ENCODE measurements around the gene TXNL1. TPM values are rescaled to one million over a fixed set of nuclear protein-coding genes. Genes with fewer than 3 reads are reported as not detected.
"Not testable (repeated sequence)": the region's sequence is repeated elsewhere in the genome, so short reads cannot be mapped to it uniquely, and the experiment has no call there.

Gene TXNL1
- total RNA-seq, 1 experiment from 2014 or later: 52.8 TPM

DNA sequence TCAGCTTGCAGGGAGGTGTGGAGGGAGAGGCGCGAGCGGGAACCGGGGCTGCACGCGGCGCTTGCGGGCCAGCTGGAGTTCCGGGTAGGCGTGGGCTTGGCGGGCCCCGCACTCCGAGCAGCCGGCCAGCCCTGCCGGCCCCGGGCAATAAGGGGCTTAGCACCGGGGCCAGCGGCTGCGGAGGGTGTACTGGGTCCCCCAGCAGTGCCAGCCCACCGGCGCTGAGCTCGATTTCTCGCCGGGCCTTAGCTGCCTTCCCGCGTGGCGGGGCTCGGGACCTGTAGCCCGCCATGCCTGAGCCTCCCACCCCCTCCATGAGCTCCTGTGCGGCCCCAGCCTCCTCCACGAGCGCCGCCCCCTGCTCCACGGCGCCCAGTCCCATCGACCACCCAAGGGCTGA, 66.1 kb downstream of the TXNL1 start:
- not testable (repeated sequence) for H3K4me2 ChIP-seq (ENCODE audit: low read depth, low read length, poor library complexity, severe bottlenecking); H3K9me2 ChIP-seq (replicated peaks; ENCODE audit: insufficient read depth, low read length); H3K27me3 ChIP-seq (ENCODE audit: low read length); H3K4me3 ChIP-seq (ENCODE audit: low read length); H3K36me3 ChIP-seq (ENCODE audit: insufficient read depth, low read length); DNase-seq; H3K9ac ChIP-seq (ENCODE audit: low read length); H3K79me2 ChIP-seq (ENCODE audit: low read length); H3K4me1 ChIP-seq (ENCODE audit: low read length); H4K20me1 ChIP-seq (ENCODE audit: insufficient read depth, low read depth, low read length); H2AFZ ChIP-seq (ENCODE audit: low read length); H3K9me3 ChIP-seq (ENCODE audit: low read length); H3K27ac ChIP-seq (ENCODE audit: low read length)

DNA sequence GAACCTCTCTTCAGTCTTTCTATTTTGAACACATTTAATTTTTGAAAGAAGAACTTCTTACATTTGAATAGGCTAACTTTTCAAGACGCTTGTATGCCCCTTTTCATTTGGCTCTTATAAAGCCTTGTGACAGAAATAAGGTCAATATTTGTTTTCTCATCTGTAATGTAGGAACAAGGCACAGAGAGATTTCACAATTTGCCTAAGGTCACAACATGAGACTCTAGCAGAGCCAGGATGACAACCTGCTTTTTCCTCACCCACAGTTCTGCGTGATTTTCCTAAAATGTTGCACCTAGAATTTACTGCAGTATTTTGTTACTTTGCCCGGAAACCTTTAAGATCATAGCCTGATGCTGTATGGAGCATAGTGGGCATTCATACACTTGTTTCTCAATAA, 67.4 kb downstream of the TXNL1 start:
- H4K20me1 ChIP-seq (ENCODE audit: insufficient read depth, low read depth, low read length): no peaks in the 10 kb centered on the region
- no peak overlapping the region for H3K27ac ChIP-seq (ENCODE audit: low read length)
- no peaks in the 10 kb centered on the region for H3K36me3 ChIP-seq (ENCODE audit: insufficient read depth, low read length)
- DNase-seq: no peak
- H3K4me3 ChIP-seq (ENCODE audit: low read length): no peak overlapping the region
- H3K4me1 ChIP-seq (ENCODE audit: low read length): peaks cover 15% of the 10 kb centered on the region
- no peak overlapping the region for H3K4me2 ChIP-seq (ENCODE audit: low read depth, low read length, poor library complexity, severe bottlenecking)
- H3K27me3 ChIP-seq (ENCODE audit: low read length): no peaks in the 10 kb centered on the region
- H3K9ac ChIP-seq (ENCODE audit: low read length): no peak overlapping the region
- no peaks in the 10 kb centered on the region for H3K79me2 ChIP-seq (ENCODE audit: low read length)
- H3K9me2 ChIP-seq (replicated peaks; ENCODE audit: insufficient read depth, low read length): no peaks in the 10 kb centered on the region
- H3K9me3 ChIP-seq (ENCODE audit: low read length): no peaks in the 10 kb centered on the region
- H2AFZ ChIP-seq (ENCODE audit: low read length): no peak overlapping the region

DNA sequence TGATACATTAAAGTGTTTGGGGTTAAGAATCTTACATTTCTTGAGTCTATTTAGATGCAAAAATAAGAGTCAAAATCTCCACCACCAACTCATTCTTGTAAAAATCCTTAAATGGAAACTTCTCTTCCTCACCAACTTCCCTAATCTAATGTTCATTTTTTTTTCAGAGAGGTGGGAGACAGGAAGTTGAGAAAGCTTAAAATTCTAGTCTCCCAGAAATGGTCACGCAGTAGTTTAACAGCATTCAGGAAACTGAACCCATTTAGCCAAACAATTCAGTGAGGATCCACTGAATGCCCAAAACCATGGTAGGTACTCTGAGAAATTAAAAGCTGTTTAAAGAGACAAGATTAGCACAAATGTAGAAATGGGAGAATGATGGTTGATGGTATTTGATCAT, 69.0 kb downstream of the TXNL1 start:
- no peaks in the 10 kb centered on the region for H3K79me2 ChIP-seq (ENCODE audit: low read length)
- H3K9me3 ChIP-seq (ENCODE audit: low read length): no peaks in the 10 kb centered on the region
- H3K9me2 ChIP-seq (replicated peaks; ENCODE audit: insufficient read depth, low read length): no peaks in the 10 kb centered on the region
- no peak overlapping the region for H3K27ac ChIP-seq (ENCODE audit: low read length)
- no peak overlapping the region for H3K4me3 ChIP-seq (ENCODE audit: low read length)
- H3K9ac ChIP-seq (ENCODE audit: low read length): no peak overlapping the region
- peaks cover 15% of the 10 kb centered on the region for H3K4me1 ChIP-seq (ENCODE audit: low read length)
- no peak for DNase-seq
- H3K27me3 ChIP-seq (ENCODE audit: low read length): no peaks in the 10 kb centered on the region
- no peak overlapping the region for H2AFZ ChIP-seq (ENCODE audit: low read length)
- H4K20me1 ChIP-seq (ENCODE audit: insufficient read depth, low read depth, low read length): no peaks in the 10 kb centered on the region
- H3K36me3 ChIP-seq (ENCODE audit: insufficient read depth, low read length): no peaks in the 10 kb centered on the region
- no peak overlapping the region for H3K4me2 ChIP-seq (ENCODE audit: low read depth, low read length, poor library complexity, severe bottlenecking)

DNA sequence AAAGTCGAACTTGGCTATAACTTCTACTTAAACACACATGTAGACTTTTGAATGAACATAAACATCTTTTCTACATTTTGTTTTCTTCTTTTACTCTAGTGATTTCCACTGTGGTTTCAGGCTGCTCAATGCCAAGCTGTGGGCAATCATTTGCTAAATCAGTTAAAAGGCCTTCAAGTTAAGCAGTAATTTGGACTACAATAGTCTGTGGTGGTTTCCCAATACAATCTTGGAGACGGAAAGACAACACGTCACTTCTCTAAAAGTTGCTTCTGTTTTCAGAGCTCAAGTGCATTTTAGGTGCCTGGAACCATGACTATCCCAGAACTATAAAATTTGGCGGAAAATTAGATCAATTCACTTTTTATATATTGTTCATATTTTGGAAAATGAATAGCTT, 69.4 kb downstream of the TXNL1 start:
- H3K9ac ChIP-seq (ENCODE audit: low read length): no peak overlapping the region
- no peak overlapping the region for H2AFZ ChIP-seq (ENCODE audit: low read length)
- no peak overlapping the region for H3K27ac ChIP-seq (ENCODE audit: low read length)
- H3K4me2 ChIP-seq (ENCODE audit: low read depth, low read length, poor library complexity, severe bottlenecking): no peak overlapping the region
- no peaks in the 10 kb centered on the region for H3K27me3 ChIP-seq (ENCODE audit: low read length)
- DNase-seq: no peak
- peaks cover 16% of the 10 kb centered on the region for H3K4me1 ChIP-seq (ENCODE audit: low read length)
- no peaks in the 10 kb centered on the region for H3K79me2 ChIP-seq (ENCODE audit: low read length)
- H3K36me3 ChIP-seq (ENCODE audit: insufficient read depth, low read length): no peaks in the 10 kb centered on the region
- no peak overlapping the region for H3K4me3 ChIP-seq (ENCODE audit: low read length)
- H3K9me2 ChIP-seq (replicated peaks; ENCODE audit: insufficient read depth, low read length): no peaks in the 10 kb centered on the region
- no peaks in the 10 kb centered on the region for H4K20me1 ChIP-seq (ENCODE audit: insufficient read depth, low read depth, low read length)
- H3K9me3 ChIP-seq (ENCODE audit: low read length): no peaks in the 10 kb centered on the region

DNA sequence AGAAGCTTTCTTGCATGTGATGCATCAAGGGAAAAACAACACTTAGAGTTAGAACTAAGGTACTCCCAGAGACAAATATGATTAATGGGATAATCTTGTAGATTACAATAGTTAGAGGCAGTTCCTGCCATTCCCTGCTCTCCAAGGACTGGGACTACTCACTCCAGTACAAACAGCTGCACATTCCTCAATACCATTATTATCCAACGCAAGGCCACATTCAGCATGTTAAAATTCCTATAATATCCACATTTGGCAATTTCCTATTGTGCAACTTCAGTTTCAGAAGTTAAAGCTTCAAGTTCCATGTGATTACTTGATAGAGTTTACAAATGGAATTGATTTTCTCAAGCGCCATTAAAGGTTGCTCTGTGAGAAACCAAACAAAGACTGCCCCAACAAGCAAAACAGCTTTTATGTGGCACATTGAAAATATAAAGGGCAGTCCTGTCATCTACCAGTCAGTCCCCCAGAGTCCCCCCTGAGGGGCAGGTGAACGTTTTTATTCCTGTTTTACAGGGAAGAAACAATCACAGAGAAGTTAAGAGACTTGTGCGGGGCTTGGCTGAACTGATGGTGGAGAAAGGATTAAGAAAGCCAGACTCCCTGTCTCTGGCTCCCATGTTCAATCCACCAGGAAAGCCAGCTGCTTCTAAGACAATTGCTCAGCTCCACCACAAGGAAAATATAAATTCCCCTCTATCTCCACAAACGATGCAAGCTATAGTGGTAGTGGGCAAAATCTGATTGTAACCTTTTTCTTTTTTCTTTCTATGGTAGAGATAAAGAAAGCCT, 72.6 kb downstream of the TXNL1 start:
- no peak overlapping the region for H2AFZ ChIP-seq (ENCODE audit: low read length)
- no peak for DNase-seq
- H3K9me2 ChIP-seq (replicated peaks; ENCODE audit: insufficient read depth, low read length): no peaks in the 10 kb centered on the region
- H3K27ac ChIP-seq (ENCODE audit: low read length): no peak overlapping the region
- H3K4me3 ChIP-seq (ENCODE audit: low read length): no peak overlapping the region
- H3K79me2 ChIP-seq (ENCODE audit: low read length): no peaks in the 10 kb centered on the region
- no peaks in the 10 kb centered on the region for H3K36me3 ChIP-seq (ENCODE audit: insufficient read depth, low read length)
- no peaks in the 10 kb centered on the region for H4K20me1 ChIP-seq (ENCODE audit: insufficient read depth, low read depth, low read length)
- H3K27me3 ChIP-seq (ENCODE audit: low read length): no peaks in the 10 kb centered on the region
- peaks cover 49% of the 10 kb centered on the region for H3K4me1 ChIP-seq (ENCODE audit: low read length)
- no peak overlapping the region for H3K9ac ChIP-seq (ENCODE audit: low read length)
- no peak overlapping the region for H3K4me2 ChIP-seq (ENCODE audit: low read depth, low read length, poor library complexity, severe bottlenecking)
- H3K9me3 ChIP-seq (ENCODE audit: low read length): no peaks in the 10 kb centered on the region

DNA sequence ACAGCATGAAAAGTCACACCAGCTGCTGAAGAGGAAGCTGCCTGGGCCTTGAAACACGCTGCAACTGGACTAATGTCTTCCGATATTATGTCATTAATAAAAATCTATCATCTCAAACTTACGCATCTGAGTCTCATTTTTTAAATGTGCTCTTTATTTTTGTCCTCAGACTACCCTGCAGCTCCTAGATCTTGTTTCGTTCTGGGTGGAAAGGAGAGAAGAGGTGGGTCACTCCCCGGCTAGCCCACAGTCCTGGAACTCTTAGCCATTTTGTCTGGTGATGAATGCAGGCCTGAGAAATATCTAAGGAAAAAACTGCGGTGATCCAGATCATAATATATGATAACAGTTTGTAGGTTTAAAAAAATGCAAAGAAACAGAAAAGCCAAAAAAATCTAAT, 73.3 kb downstream of the TXNL1 start:
- Histone ChIP-seq H3K4me1 (ENCODE audit: low read length) (peaks cover 51% of the 10 kb centered on the region), H3K9ac (ENCODE audit: low read length) (no peak overlapping the region), H3K4me2 (ENCODE audit: low read depth, low read length, poor library complexity, severe bottlenecking) (no peak overlapping the region), H3K4me3 (ENCODE audit: low read length) (no peak overlapping the region), H4K20me1 (ENCODE audit: insufficient read depth, low read depth, low read length) (no peaks in the 10 kb centered on the region), H3K9me3 (ENCODE audit: low read length) (no peaks in the 10 kb centered on the region), H3K27me3 (ENCODE audit: low read length) (no peaks in the 10 kb centered on the region), H3K27ac (ENCODE audit: low read length) (no peak overlapping the region), H3K36me3 (ENCODE audit: insufficient read depth, low read length) (no peaks in the 10 kb centered on the region), H3K9me2 (replicated peaks; ENCODE audit: insufficient read depth, low read length) (no peaks in the 10 kb centered on the region), H2AFZ (ENCODE audit: low read length) (no peak overlapping the region), H3K79me2 (ENCODE audit: low read length) (no peaks in the 10 kb centered on the region)
- no peak for DNase-seq

DNA sequence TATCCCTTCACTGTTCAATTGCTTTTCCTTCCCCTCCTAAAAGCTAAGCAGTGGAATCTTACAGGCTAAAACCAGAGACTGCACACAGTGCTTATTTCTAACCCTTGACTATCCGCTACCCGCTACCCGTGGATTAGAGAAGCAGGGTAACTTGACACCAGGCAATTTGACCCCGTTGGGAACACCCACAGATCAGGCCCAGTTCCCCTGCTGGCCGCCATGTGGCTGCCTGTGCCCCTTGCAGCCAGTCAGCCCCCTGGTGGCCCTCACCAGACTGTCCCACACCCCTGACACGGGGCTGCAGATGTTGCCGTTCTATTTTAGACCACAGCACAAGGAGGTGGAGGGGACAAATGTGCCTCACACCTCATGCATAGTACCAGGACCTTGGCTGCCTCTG, 74.8 kb downstream of the TXNL1 start:
- Histone ChIP-seq H4K20me1 (ENCODE audit: insufficient read depth, low read depth, low read length) (no peaks in the 10 kb centered on the region), H3K27ac (ENCODE audit: low read length) (no peak overlapping the region), H3K79me2 (ENCODE audit: low read length) (no peaks in the 10 kb centered on the region), H3K36me3 (ENCODE audit: insufficient read depth, low read length) (no peaks in the 10 kb centered on the region), H3K9me3 (ENCODE audit: low read length) (no peaks in the 10 kb centered on the region), H3K4me2 (ENCODE audit: low read depth, low read length, poor library complexity, severe bottlenecking) (peak overlapping the region; percentile 50), H3K27me3 (ENCODE audit: low read length) (no peaks in the 10 kb centered on the region), H3K9ac (ENCODE audit: low read length) (no peak overlapping the region), H3K4me3 (ENCODE audit: low read length) (no peak overlapping the region), H3K9me2 (replicated peaks; ENCODE audit: insufficient read depth, low read length) (no peaks in the 10 kb centered on the region), H3K4me1 (ENCODE audit: low read length) (peaks cover 51% of the 10 kb centered on the region), H2AFZ (ENCODE audit: low read length) (peak overlapping the region; percentile 69; the same call in 1 of the 2 replicates)
- peak; percentile 86 for DNase-seq

DNA sequence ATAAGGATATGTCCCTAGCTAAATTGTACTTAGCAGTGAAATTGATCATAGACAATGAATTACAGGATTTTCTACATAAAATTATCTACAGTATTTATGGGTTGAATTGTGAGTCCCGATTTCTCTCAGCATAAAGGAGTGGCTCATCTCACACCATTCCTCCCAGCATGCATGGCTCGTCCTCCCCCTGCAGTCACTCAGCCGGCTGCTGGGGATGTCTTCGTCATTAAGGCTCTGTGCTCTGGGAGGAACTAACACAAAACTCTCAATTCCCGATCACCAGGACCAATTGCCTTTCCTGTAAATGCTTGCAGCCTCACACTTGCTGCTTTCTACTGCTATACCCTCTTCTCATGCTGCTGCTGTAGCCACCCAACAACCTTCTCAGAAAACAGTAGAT, 75.9 kb downstream of the TXNL1 start:
- no peak for DNase-seq

More for the DNA sequence above, 75.9 kb downstream of the TXNL1 start:
- H4K20me1 ChIP-seq (ENCODE audit: insufficient read depth, low read depth, low read length): no peaks in the 10 kb centered on the region
- no peak overlapping the region for H3K4me3 ChIP-seq (ENCODE audit: low read length)
- H2AFZ ChIP-seq (ENCODE audit: low read length): no peak overlapping the region
- no peak overlapping the region for H3K27ac ChIP-seq (ENCODE audit: low read length)
- H3K79me2 ChIP-seq (ENCODE audit: low read length): no peaks in the 10 kb centered on the region
- H3K27me3 ChIP-seq (ENCODE audit: low read length): no peaks in the 10 kb centered on the region
- H3K4me2 ChIP-seq (ENCODE audit: low read depth, low read length, poor library complexity, severe bottlenecking): peak overlapping the region; percentile 27
- H3K9ac ChIP-seq (ENCODE audit: low read length): no peak overlapping the region
- no peaks in the 10 kb centered on the region for H3K9me2 ChIP-seq (replicated peaks; ENCODE audit: insufficient read depth, low read length)
- H3K4me1 ChIP-seq (ENCODE audit: low read length): peaks cover 47% of the 10 kb centered on the region
- H3K9me3 ChIP-seq (ENCODE audit: low read length): no peaks in the 10 kb centered on the region
- no peaks in the 10 kb centered on the region for H3K36me3 ChIP-seq (ENCODE audit: insufficient read depth, low read length)

Measured in Karpas-422 (cell line).